Stimulated activated CD8-positive, alpha-beta memory T cell treated with anti-CD3 and anti-CD28 coated beads, Interleukin-12 subunit alpha, Interleukin-12 subunit beta, amount 100 ng/mL, for 4 hours (primary cell): ENCODE data around the gene LRMDA.

Experiments
- DNase-seq: peaks from one replicate; pipeline ENCODE4 v3.0.0-alpha.2; 2020; ENCODE audit warnings: low read depth

LRMDA gene

DNA sequence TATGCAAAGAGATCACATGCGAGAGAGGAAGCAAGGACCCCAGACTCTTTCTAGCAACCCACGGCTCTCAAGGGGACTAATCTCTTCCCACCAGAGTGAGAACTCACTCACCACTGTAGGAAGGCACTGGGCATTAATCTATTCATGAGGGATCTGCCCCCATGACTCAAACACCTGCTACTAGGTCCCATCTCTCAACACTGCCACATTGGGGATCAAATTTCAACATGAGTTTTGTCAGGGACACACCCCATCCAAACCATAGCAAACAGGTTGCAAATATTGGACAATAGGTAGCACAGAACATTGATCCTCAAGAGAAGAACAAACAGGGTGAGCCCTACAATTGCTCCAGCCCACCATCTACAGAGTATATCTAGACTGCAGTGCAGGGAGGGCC is 740.6 kb downstream of the LRMDA start:
- DNase-seq = no peak

DNA sequence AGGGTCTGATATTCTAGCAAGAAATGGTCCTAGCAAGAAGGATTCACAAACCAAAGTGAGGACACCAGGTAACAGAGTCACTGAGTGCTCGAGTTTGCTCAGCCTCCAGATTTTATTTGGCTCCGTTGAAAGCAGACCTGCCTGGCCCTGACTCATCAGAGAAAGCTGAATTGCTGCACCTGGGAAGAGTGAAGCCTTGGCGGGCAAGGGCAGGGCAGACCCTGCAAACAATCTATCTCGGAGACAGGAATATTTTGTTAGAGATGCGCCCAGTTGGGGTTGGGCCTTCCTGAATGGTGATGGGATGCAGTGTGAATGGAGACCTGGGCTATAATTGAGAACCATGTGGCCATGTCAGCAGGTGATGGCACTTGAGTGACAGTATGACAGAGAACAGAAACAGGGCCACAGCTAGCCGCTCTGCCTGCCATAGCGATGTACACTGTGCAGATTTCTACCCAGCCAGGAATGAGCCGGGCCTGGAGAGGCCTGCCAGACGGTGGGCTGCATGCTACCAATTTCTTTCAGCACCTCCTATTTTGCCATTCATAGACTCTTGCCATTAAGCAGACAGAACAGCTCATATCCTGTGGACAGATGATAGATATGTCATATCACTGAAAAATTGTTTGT is 744.2 kb downstream of the LRMDA start:
- no peak for DNase-seq

DNA sequence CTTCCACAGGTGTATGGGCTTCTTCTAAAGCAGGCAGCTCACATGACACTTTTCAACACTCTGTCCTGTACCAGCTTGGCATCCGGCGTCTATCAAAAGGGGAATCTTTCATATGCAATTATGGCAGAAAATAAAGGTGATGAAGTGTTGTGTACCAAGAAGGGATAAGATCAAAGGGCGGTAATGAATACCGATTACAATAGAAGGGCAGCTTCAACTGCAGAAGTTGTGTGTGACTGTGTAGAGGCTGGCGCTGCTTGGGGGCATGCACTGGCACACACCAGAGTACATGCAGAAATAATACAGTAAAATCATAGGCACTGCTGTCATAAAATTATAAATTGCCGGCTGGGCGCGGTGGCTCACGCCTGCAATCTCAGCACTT is 744.7 kb downstream of the LRMDA start:
- DNase-seq = no peak

DNA sequence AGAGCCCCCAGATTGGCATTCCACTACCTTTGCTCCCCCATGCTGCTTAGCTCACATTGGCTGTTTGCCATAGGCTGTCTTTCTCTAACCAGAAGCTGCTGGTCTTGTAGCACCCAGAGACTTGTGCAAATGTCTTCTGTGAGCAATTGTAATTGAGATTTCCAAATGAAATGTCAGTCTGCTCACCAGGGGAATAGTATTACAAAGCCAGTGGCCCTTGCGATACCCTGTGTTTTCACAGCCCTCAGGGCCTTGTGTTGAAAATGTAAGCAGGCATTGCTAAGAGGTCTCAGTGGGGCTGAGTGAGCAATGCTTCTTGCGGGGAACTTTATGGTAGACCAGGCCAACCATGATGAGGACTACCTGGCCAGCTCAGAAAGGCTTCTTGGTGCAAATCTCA is 746.5 kb downstream of the LRMDA start:
- DNase-seq = no peak

DNA sequence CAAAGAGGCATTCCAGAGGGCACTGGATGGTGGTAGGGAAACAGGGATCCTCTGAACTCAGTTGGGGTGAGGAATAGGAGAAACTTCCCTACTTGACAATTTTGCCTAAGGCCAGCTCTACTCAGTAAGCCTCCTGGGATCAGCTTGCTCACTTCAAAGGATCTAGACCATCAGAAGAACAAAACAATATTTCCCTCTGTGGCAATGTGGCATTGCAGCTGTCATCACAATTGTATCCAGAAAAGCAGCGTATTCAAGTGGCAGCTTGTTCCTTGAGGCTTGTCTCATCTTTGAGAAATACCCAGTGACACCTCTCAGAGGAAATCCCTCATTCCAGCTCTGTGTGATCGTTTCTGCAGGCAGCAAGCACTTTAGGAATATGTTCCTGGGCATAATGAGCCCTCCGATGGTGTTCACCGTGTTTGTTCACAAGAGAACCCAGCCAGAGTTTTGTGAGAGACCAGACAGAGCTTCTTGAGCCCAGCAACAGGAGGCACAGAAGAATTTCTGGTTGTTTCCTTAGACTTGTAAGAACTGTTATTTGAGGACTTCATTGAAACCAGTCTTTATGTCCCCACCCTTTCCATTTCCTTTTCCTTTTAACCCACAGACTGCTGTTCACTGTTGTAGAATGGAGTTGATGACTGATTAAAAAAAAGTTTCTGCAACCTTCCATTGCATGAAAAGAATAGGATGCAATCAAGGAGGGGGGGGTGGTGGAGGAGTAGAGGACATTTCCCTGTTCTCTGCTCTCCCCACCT is 747.3 kb downstream of the LRMDA start:
- no peak for DNase-seq

DNA sequence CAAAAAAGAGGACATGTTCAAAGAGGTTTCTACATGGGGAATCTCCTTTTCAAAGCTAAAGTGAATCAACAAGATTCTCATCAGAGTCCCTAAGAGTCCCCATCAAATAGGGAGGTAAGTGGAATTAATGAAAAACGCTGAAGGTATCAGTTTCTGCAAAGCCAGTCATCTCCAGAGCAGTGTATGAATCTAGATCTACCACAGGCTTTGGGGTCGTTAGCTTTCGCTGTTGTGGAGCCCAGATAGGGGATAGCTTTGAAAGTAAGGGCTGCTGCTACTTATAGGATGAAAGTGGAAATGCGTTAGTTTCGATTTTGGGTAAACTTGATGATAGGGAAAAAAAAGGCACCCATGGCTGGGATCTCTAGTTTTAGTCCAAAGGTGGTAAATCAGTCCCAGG is 748.4 kb downstream of the LRMDA start:
- DNase-seq = no peak

DNA sequence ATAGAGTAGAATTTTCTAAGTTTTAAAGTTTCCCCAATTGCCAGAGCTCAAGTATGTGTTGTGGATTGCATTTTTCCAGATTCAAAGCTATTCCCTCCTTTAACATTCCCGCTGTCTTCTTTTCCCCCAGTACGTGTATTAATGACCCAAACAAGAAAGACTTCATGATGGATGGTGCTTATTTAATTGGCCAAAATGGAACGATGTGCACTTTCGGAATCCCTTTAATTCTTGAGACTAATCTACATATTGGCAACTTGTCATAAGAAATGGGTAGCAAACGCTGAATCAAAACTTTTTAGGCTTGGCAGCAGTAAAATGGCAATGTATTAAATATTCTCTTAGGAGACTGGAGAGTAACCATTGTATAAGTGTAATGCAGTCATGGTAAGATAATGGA is 753.2 kb downstream of the LRMDA start:
- DNase-seq = no peak

DNA sequence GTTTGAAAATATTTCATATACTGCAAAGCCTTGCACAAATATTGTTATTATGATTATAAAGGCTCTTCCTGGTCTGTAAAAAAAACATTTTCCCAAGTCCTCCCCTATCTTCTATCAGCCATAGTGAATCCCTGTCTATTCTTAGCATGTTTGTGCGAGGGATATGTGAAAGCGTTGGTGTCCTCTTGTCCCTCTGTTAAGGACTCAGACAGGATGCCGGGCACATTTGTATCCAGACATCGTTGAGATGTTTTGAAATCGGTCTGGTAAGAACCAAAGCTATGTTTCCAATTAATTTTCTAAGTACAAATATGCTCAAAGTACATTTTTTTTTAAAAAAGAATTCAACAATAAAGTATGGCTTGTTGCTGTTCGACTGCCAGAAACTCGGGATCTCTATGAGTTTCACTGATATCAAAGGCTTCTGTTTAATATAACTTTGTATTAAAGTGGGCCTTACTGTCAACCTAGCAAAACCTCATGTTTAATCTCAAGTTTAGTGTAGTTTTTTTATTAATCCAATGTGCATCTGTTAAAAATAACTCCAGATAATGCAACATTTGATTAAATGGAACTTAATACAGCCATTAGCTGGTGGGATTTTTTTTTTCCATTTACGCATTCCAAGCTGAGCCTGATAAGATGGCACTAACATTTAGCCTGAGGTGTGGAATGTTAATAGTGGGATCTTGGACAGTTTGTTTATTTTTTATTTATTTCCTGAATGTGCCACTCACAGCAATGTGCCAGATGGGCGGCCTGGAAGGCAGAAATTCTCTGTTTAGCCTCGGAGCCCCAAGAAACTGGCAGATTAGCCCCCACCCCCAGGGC is 754.3 kb downstream of the LRMDA start:
- no peak for DNase-seq

DNA sequence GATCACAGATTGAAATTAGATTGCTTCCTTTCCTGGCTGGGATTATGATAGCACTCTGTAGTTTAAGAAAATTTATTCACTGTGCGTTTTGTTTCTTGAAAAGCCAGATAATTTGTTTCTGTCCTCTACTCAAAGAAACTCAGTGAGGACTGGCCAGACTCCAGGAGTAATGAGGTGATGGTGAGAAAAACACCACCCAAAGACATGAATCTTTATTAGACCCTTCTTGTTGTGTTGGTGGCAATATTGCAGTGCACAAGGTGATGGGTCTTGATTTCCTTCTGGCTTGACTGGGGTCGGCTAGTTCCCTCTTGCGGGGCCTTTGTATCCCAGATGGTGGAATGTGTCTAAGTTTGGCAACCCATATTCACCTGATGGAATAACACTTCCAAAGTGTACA is 756.8 kb downstream of the LRMDA start:
- DNase-seq = no peak

DNA sequence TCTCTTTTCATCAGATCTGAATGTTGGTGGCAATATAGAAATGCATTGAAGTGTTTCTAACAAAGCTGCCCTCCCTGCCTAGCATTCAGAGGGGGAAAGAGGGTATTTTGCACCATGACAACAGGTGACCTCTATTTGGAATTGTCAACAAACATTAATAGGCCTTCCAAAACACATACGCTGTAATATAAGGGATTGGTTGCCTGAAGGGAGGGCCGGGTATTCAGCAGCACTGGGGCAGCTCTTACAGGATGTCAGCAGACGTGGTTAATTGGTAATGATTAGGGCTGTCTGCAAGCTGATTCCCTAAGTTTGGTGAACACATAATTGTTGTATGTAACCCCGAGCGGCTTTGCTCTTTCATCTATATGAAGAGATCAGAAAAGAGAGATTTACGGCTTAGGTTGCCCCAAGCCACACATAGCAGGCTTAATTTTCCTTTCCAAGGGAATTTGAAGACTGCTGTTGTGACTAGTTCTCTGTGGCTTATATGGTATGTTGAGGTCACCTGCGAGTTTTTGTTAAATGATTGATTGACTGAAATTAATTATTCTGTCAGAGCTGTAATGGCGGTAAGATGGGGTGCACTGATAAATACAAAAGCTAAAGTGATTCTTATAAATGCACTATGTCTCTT is 759.3 kb downstream of the LRMDA start:
- no peak for DNase-seq

DNA sequence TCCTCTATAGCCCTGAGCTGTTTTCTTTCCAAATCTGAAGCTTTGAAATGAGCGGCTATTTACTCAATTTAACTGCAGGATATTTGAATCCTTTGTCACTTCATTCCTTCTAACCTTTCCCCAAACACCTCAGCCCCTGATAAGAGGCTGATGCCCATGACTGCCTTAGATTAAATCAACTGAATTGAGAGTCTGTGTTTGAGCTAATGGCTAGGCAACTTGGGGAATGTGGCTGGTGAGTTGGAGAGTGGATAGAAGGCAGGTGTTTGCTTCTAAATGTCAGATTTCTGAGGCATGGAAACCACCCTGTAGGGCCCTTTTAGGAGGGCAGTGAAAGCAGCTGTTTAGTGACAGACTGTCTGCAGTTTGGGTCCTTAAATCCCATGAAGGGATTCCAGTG is 759.9 kb downstream of the LRMDA start:
- DNase-seq = no peak

DNA sequence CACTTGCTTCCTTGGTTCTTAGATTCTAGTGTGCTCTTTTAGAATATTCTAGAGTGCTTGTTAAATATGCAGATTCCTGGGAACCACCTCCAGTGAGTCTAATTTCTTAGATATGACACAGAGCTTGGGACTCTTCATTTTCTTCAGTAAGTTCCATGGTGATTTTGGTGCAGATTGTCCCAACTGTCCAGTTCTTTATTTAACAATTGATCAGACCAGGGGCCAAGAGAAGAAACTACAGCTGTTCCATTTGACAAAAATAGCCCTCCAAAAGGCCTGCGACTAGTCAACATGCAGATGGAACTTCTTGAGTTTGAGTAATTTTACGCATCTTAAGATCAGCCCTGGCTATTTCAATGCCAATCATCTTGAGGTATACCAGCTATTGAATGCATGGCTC is 760.7 kb downstream of the LRMDA start:
- no peak for DNase-seq

DNA sequence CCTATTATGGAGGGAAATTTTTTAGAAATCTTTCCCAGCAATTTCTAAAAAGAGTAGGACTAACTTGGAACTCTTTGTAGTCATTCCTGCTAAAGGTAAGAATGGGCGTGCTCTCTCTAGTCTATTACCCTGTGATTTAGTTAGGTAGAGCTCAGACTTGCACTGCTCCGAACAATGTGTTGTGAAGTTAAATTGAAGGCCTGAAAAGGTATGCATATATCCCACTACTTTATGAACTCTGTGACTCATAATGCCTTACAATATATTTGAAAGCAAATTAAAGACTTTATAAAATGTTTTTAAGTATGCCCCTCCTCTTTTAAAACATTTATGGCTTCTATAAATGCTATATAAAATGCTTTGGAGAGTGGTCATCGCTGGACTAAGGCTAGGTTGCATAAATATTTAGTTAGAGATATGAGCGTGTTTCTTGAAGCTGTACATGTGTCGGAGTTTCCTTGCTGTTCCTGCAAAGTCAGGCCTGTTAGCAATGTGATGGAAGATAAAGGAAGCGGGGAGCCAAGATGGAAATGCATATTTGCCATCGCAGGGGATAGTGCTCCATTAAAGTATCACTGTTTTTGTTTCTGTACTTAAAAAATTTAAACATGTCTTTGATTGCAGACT is 761.4 kb downstream of the LRMDA start:
- no peak for DNase-seq

DNA sequence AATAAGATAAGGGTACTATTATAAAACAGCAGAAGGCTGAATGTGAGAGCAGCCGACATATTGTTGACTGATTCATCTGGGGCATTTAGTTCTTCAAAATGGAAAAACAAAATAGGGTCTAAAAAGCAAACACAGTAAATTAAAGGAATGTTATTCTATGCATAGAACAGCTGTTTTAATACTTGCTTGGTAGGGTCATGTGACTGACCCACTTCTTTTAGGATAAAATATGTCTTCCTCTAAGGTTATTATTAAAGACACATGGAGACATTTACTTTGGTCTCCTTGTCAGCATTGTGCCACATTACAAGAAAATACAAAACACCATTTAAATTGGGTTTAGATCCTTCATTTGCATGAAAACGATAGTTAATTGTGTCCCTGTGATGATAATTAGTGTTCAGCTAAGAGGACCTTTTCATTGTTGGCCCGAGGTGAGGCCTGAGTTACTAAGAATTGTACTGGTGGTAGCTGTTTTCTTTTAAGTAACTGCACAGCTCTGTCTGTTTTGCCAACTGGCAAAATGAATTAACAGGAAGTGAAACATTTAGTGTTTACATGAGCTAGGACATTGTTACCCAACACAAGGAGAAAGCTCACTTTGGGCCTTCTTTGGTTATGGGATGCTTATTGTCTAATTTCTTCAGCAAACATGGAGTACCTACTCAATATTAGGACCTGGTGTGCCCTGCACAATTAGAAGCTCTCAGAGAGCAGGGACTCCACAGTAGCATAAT is 764.4 kb downstream of the LRMDA start:
- DNase-seq = no peak

DNA sequence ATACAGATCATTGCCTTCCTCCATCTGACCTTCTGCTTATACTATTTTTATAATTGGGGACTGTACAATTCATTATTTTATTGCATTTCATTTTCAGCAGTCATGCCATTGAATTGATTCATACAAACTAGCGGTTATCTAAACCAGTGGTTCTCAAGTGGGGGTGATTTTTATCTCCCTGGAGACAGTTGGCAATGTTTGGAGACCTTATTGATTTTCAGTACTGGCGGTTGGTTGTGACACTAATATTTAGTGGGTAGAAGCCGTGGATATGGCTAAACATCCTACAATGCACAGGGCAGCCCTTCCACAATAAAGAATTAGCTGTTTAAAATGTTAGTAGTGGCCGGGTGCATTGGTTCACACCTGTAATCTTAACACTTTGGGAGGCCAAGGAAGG is 765.9 kb downstream of the LRMDA start:
- DNase-seq = no peak

DNA sequence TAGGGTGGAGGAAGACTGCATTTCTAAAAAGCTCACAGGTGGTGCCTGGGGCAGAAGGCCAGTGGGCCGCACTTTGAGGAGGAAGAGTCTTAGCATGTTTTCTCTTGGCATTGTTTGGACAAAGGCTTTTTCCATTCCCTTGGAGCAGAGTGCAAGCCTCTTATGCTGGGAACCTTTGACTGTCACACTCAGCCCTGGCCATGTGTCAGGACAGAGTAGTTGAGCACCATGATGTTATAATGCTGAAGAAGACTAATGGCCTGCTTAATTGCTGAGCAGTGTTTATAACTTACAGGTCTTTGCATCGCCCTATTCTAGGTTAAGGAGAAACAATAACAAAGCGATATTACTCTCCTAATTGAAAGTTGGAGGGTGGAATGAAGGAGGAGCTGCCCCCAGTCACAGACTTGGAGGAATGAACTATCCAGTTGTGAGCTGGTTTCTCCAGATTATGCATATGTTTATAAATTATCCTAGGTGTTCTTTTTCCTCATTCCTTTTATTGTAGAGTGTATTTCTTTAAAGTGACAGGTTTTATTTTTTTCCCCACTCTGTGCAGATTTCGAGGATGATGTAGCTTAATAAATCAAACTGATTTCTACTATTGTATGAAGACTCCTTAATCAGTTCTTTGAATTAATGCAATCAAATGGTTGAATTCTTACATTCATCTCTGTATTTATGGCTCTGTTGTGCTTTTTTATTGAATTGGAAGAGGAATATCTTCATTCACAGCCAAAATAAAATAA is 767.0 kb downstream of the LRMDA start:
- no peak for DNase-seq

DNA sequence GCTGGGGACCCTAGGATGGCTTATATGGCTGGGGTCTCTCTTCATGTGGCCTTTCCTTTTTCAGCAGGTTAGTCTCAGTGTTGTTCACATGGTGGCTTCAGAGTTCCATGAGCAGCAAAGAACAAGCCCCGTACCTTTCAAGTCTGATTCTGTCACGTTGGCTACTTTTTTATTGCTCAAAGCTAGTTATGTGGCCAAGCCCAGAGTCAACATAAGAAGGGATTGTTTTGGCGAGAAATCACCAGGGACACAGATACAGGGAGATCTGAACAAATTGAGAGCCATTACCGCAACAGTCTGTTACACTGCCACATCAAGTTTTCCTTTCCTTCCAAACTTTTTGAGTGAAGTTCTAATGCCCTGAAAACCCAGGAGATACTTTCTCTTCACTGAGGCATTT is 770.5 kb downstream of the LRMDA start:
- DNase-seq = no peak

DNA sequence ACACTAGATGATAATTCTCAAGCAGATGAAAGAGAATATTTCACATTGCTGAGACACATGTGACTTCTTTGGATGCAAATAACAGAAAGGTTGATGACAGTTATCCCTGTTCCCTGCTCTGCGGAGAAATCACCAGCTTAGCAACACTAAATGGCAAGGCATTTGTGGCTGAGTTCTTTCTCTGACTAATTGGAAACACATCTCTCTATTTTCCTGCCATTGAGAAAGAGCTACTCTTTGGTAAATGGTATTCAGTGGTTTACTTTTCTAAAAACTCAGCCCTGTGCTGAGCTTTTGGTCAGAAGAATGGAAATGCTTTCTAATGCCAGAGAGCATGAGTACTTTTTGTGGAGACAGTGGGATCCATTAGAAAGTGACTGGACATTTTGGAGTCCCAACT is 771.4 kb downstream of the LRMDA start:
- no peak for DNase-seq

DNA sequence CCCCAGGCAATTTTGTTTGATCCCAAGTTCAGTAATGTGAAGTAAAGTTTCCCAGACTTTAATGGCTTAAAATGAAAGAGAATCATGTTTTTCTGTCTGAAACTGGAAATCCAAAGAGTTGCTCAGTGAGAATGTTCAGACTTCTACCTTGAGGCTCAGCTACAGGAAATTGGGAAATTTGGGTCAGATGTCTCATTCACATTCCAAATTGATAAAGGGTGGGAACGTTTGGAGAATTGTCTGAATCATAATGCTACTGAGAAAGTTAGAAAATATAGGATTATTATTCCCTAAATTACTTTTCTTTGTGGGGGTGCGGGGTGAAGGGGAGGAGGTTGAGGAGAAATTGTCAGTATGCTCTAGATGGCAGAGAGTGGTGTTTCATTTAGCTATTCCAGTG is 773.9 kb downstream of the LRMDA start:
- no peak for DNase-seq

DNA sequence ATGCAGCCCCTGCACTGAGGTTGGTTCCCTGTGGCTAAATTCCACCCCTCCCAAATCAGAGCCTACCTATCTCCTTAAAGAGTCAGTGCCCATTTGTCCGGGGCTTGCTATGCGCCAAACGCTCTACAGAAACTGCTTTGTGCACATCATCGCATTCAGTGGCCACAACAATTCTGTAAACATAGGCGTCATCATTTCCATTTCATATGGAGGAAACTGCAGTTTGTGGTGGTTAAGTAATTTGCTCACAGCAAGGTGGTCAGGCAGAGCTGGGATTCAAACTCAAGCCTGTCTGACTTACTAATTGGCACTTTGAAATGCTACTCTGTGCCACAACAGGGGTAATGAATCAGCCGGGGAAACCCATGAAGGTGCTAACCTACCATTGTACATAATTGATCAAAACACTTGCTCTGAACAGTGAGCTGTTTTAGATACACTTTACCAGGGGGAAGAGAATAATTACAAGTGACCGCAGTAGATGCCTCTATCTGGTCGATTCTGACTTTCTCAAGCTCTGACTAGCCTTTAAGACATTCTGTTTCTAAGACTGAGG is 775.5 kb downstream of the LRMDA start:
- DNase-seq = no peak

DNA sequence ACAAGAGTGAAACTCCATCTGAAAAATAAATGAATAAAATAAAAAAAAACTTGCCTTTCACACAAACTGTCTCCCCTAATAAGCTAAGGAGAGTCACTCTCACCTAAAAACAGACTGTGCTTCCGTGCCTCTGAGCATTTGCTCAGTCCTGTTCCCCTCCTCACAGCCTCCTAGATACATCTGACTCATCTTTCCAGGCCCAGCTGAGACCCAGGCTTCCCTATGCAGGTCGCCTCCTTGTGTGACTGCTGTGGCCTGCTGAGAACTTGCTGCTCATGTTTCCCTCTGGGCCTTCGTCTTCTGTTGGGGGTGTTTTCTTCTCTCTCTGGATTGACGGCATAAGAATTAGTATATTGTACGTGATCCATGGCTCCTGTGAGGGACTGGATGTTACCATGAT is 777.7 kb downstream of the LRMDA start:
- DNase-seq = no peak
